ENCODE data around the gene HAGHL. TPM values are rescaled to one million over a fixed set of nuclear protein-coding genes. Genes with fewer than 3 reads are reported as not detected.

HAGHL gene
- total and polyA plus RNA-seq, 2 experiments from 2014 or later: 15.5 to 31.5 TPM

GRCh38 chr16:709566-710499, 17.1 kb upstream of the HAGHL start:
- Histone ChIP-seq H3K9me3 (ENCODE audit: low read depth) (no peaks in the 10 kb centered on the region), H3K27ac (no peak overlapping the region), H3K4me2 (no peak overlapping the region), H3K4me1 (ENCODE audit: insufficient read depth) (peaks cover 3% of the 10 kb centered on the region), H3K4me3 (no peak overlapping the region), H3K36me3 (replicated peaks; ENCODE audit: insufficient read depth, low read depth) (no peaks in the 10 kb centered on the region), H3K9me2 (replicated peaks; ENCODE audit: insufficient read depth) (no peaks in the 10 kb centered on the region), H2AFZ (no peak overlapping the region), H4K20me1 (ENCODE audit: insufficient read depth, poor library complexity, severe bottlenecking) (no peaks in the 10 kb centered on the region), H3K27me3 (peaks cover 54% of the 10 kb centered on the region), H3K79me2 (no peaks in the 10 kb centered on the region)
- DNase-seq (ENCODE audit: low spot score): peak; percentile 71
- 42% methylated on average over 30 of the region's 30 CpGs for WGBS (ENCODE audit: low lambda C conversion rate, missing lambda C conversion rate)
- TF ChIP-seq EZH2phosphoT487 (IDR thresholded peaks at IDR 0.05; ENCODE audit: low read depth, severe bottlenecking, unreplicated experiment): no peak
- no peak for TF ChIP-seq EZH2 (IDR thresholded peaks at IDR 0.05; ENCODE audit: borderline replicate concordance)
- no peak for TF ChIP-seq CTCF (IDR thresholded peaks at IDR 0.05; ENCODE audit: poor library complexity)

GRCh38 chr16:710500-711075, 16.3 kb upstream of the HAGHL start:
- Histone ChIP-seq H3K9me3 (ENCODE audit: low read depth) (no peaks in the 10 kb centered on the region), H3K4me2 (no peak overlapping the region), H3K4me1 (ENCODE audit: insufficient read depth) (peaks cover 6% of the 10 kb centered on the region), H3K9me2 (replicated peaks; ENCODE audit: insufficient read depth) (no peaks in the 10 kb centered on the region), H3K36me3 (replicated peaks; ENCODE audit: insufficient read depth, low read depth) (no peaks in the 10 kb centered on the region), H2AFZ (no peak overlapping the region), H3K27ac (no peak overlapping the region), H3K79me2 (no peaks in the 10 kb centered on the region), H4K20me1 (ENCODE audit: insufficient read depth, poor library complexity, severe bottlenecking) (no peaks in the 10 kb centered on the region), H3K4me3 (no peak overlapping the region), H3K27me3 (peaks cover 51% of the 10 kb centered on the region)
- WGBS (ENCODE audit: low lambda C conversion rate, missing lambda C conversion rate): 86% methylated on average over 21 of the region's 21 CpGs
- TF ChIP-seq EZH2phosphoT487 (IDR thresholded peaks at IDR 0.05; ENCODE audit: low read depth, severe bottlenecking, unreplicated experiment): no peak
- TF ChIP-seq CTCF (IDR thresholded peaks at IDR 0.05; ENCODE audit: poor library complexity): no peak
- TF ChIP-seq EZH2 (IDR thresholded peaks at IDR 0.05; ENCODE audit: borderline replicate concordance): no peak
- no peak for DNase-seq (ENCODE audit: low spot score)

GRCh38 chr16:711084-711483, 15.8 kb upstream of the HAGHL start:
- DNase-seq (ENCODE audit: low spot score): no peak
- H3K27ac ChIP-seq: no peak overlapping the region
- H3K4me1 ChIP-seq (ENCODE audit: insufficient read depth): peaks cover 10% of the 10 kb centered on the region
- peaks cover 52% of the 10 kb centered on the region for H3K27me3 ChIP-seq
- H3K79me2 ChIP-seq: no peaks in the 10 kb centered on the region
- no peak overlapping the region for H3K4me2 ChIP-seq
- H3K36me3 ChIP-seq (replicated peaks; ENCODE audit: insufficient read depth, low read depth): no peaks in the 10 kb centered on the region
- H3K9me2 ChIP-seq (replicated peaks; ENCODE audit: insufficient read depth): no peaks in the 10 kb centered on the region
- WGBS (ENCODE audit: low lambda C conversion rate, missing lambda C conversion rate): 84% methylated on average over 12 of the region's 12 CpGs
- no peak overlapping the region for H2AFZ ChIP-seq
- TF ChIP-seq EZH2phosphoT487 (IDR thresholded peaks at IDR 0.05; ENCODE audit: low read depth, severe bottlenecking, unreplicated experiment): no peak
- no peak for TF ChIP-seq CTCF (IDR thresholded peaks at IDR 0.05; ENCODE audit: poor library complexity)
- no peak for TF ChIP-seq EZH2 (IDR thresholded peaks at IDR 0.05; ENCODE audit: borderline replicate concordance)
- no peaks in the 10 kb centered on the region for H3K9me3 ChIP-seq (ENCODE audit: low read depth)
- H3K4me3 ChIP-seq: no peak overlapping the region
- no peaks in the 10 kb centered on the region for H4K20me1 ChIP-seq (ENCODE audit: insufficient read depth, poor library complexity, severe bottlenecking)
